ENCODE measurements around the gene CGB7. TPM values are rescaled to one million over a fixed set of nuclear protein-coding genes. Genes with fewer than 3 reads are reported as not detected.

Gene CGB7
- total RNA-seq, 1 donor from 2014 or later, result not detected

DNA sequence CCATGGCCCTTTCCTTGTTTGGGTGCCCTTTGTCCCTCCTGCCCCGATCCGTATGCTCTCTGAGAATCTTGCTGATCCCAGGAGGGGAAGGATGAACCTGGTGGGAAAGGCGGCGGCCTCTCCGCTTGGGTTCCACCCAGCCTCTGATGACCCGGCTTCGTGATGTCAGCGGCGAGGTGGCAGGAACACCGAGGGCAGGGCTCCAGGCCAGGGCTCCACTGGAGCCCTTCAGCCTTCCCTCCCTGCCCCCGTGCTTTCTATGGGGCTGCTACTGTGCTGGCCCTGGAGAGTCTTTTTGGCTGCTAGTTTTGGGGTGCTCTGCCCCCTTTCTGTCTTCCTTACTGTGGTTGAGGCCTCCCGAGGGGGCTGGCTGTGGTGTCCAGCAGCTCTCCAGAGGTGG, 44.8 kb upstream of the CGB7 start:
- Mint-ChIP-seq H3K36me3 (ENCODE audit: unreplicated experiment) (peaks cover 13% of the 10 kb centered on the region), H3K9me3 (ENCODE audit: unreplicated experiment) (peaks cover 32% of the 10 kb centered on the region)

GRCh38 chr19:49101160-49101559, 43.6 kb upstream of the CGB7 start:
- H3K27me3 Mint-ChIP-seq (ENCODE audit: unreplicated experiment), result peaks cover 24% of the 10 kb centered on the region
- H3K4me3 Mint-ChIP-seq (ENCODE audit: unreplicated experiment), result peak overlapping the region; percentile 79
- H3K27ac Mint-ChIP-seq (ENCODE audit: unreplicated experiment), result peak overlapping the region; percentile 95
- H3K4me1 Mint-ChIP-seq (ENCODE audit: low read depth, unreplicated experiment), result peaks cover 52% of the 10 kb centered on the region
- H3K9me3 Mint-ChIP-seq (ENCODE audit: unreplicated experiment), result peaks cover 29% of the 10 kb centered on the region
- DNase-seq, result peak; percentile 34
- H3K36me3 Mint-ChIP-seq (ENCODE audit: unreplicated experiment), result peaks cover 13% of the 10 kb centered on the region
- TF ChIP-seq CTCF (IDR thresholded peaks at IDR 0.05; ENCODE audit: partially characterized antibody, unreplicated experiment), result no peak

More for the DNA sequence above, 44.8 kb upstream of the CGB7 start:
- TF ChIP-seq CTCF (IDR thresholded peaks at IDR 0.05; ENCODE audit: partially characterized antibody, unreplicated experiment), result no peak
- Mint-ChIP-seq H3K4me3 (ENCODE audit: unreplicated experiment) (peak overlapping the region; percentile 52), H3K27ac (ENCODE audit: unreplicated experiment) (peak overlapping the region; percentile 99), H3K27me3 (ENCODE audit: unreplicated experiment) (peaks cover 25% of the 10 kb centered on the region), H3K4me1 (ENCODE audit: low read depth, unreplicated experiment) (peaks cover 63% of the 10 kb centered on the region)
- no peak for DNase-seq

DNA sequence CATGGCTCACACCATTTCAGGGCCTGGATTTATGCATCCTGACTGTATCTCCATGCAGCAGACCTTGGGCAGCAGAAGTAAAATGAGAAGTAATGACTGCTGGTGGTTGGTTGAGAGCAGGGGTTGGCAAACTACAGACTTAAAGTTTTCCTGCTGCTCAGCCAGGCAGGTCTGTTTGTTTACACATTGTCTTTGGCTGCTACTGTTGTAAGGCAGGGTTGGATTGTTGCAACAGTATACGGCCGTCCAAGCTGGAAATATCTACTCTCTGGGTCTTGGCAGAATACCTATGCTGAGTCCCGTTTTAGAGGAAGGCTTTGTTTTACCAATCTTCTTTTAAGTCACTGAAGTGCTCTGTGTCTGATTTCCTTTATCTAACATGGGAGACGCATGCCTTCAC, 41.2 kb upstream of the CGB7 start:
- Mint-ChIP-seq H3K27me3 (ENCODE audit: unreplicated experiment) (peaks cover 11% of the 10 kb centered on the region), H3K4me3 (ENCODE audit: unreplicated experiment) (peak overlapping the region; percentile 49), H3K36me3 (ENCODE audit: unreplicated experiment) (peaks cover 13% of the 10 kb centered on the region), H3K27ac (ENCODE audit: unreplicated experiment) (peak overlapping the region; percentile 17), H3K4me1 (ENCODE audit: low read depth, unreplicated experiment) (peaks cover 37% of the 10 kb centered on the region), H3K9me3 (ENCODE audit: unreplicated experiment) (peaks cover 16% of the 10 kb centered on the region)
- no peak for DNase-seq
- TF ChIP-seq CTCF (IDR thresholded peaks at IDR 0.05; ENCODE audit: partially characterized antibody, unreplicated experiment), result no peak

GRCh38 chr19:49097453-49098288, 40.1 kb upstream of the CGB7 start:
- Mint-ChIP-seq H3K36me3 (ENCODE audit: unreplicated experiment) (peaks cover 13% of the 10 kb centered on the region), H3K27ac (ENCODE audit: unreplicated experiment) (peak overlapping the region; percentile 72)

More at GRCh38 chr19:49097453-49098288, 40.1 kb upstream of the CGB7 start:
- Mint-ChIP-seq H3K27me3 (ENCODE audit: unreplicated experiment) (peaks cover 11% of the 10 kb centered on the region), H3K4me3 (ENCODE audit: unreplicated experiment) (peak overlapping the region; percentile 49), H3K4me1 (ENCODE audit: low read depth, unreplicated experiment) (peaks cover 34% of the 10 kb centered on the region), H3K9me3 (ENCODE audit: unreplicated experiment) (peaks cover 16% of the 10 kb centered on the region)
- DNase-seq, result peak; percentile 84
- TF ChIP-seq CTCF (IDR thresholded peaks at IDR 0.05; ENCODE audit: partially characterized antibody, unreplicated experiment), result peak; percentile 99

All from glutamatergic neuron (in vitro differentiated cells).